Measurements from ENCODE around the gene ST7. TPM values are rescaled to one million over a fixed set of nuclear protein-coding genes. Genes with fewer than 3 reads are reported as not detected.
A peak's percentile ranks its signal among the peaks of the same experiment; 100 is the strongest.

Gene ST7
- total and polyA plus RNA-seq, 2 donors (not counting 1 experiment from before 2014, with no cell fraction given) = 20.0 to 28.6 TPM

- Histone ChIP-seq H3K36me3 (ENCODE audit: control insufficient read depth, insufficient read depth, low read length) (peaks cover 2% of the 10 kb centered on the region), H3K27me3 (ENCODE audit: control insufficient read depth, insufficient read depth, low read length) (no peaks in the 10 kb centered on the region), H4K20me1 (ENCODE audit: control insufficient read depth, extremely low read depth, insufficient read depth, low read length) (no peaks in the 10 kb centered on the region), H3K79me2 (ENCODE audit: control insufficient read depth, insufficient read depth, low read length) (no peaks in the 10 kb centered on the region), H3K9me3 (ENCODE audit: control insufficient read depth, insufficient read depth, low read depth, low read length) (no peaks in the 10 kb centered on the region), H2AFZ (ENCODE audit: low read length) (no peak overlapping the region), H3K4me1 (ENCODE audit: control insufficient read depth, extremely low read depth, insufficient read depth, low read length) (peaks cover 25% of the 10 kb centered on the region), H3K27ac (ENCODE audit: insufficient read depth, low read length) (no peak overlapping the region), H3K4me3 (replicated peaks in 1 of 4; ENCODE audit: control extremely low read depth in 1 of 4, insufficient read depth in 1 of 4, low read depth in 3 of 4, low read length in 4 of 4) (no peak overlapping the region), H3K9ac (ENCODE audit: insufficient read depth, low read length) (no peak overlapping the region), H3K4me2 (ENCODE audit: extremely low read depth, insufficient read depth, low read length) (no peak overlapping the region)
- DNase-seq (ENCODE audit: low read depth in 2 of 2) = no peak
- no peak for TF ChIP-seq EZH2 (IDR thresholded peaks at IDR 0.05; ENCODE audit: low read length, missing control alignments)
- TF ChIP-seq CTCF (conservative IDR thresholded peaks at IDR 0.05 in 1 of 2, IDR thresholded peaks at IDR 0.05 in 1 of 2; ENCODE audit: low read depth in 1 of 2, low read length in 2 of 2) = no peak
Observed at GRCh38 chr7:117135553-117135891, 182.2 kb downstream of the ST7 start.

- Histone ChIP-seq H3K4me2 (ENCODE audit: extremely low read depth, insufficient read depth, low read length) (no peak overlapping the region), H3K27me3 (ENCODE audit: control insufficient read depth, insufficient read depth, low read length) (no peaks in the 10 kb centered on the region), H3K9me3 (ENCODE audit: control insufficient read depth, insufficient read depth, low read depth, low read length) (no peaks in the 10 kb centered on the region), H3K36me3 (ENCODE audit: control insufficient read depth, insufficient read depth, low read length) (peaks cover 2% of the 10 kb centered on the region), H4K20me1 (ENCODE audit: control insufficient read depth, extremely low read depth, insufficient read depth, low read length) (no peaks in the 10 kb centered on the region), H3K27ac (ENCODE audit: insufficient read depth, low read length) (no peak overlapping the region), H3K4me3 (replicated peaks in 1 of 4; ENCODE audit: control extremely low read depth in 1 of 4, insufficient read depth in 1 of 4, low read depth in 3 of 4, low read length in 4 of 4) (no peak overlapping the region), H3K9ac (ENCODE audit: insufficient read depth, low read length) (no peak overlapping the region), H3K4me1 (ENCODE audit: control insufficient read depth, extremely low read depth, insufficient read depth, low read length) (peaks cover 23% of the 10 kb centered on the region), H3K79me2 (ENCODE audit: control insufficient read depth, insufficient read depth, low read length) (no peaks in the 10 kb centered on the region), H2AFZ (ENCODE audit: low read length) (no peak overlapping the region)
- no peak for TF ChIP-seq EZH2 (IDR thresholded peaks at IDR 0.05; ENCODE audit: low read length, missing control alignments)
- no peak for TF ChIP-seq CTCF (conservative IDR thresholded peaks at IDR 0.05 in 1 of 2, IDR thresholded peaks at IDR 0.05 in 1 of 2; ENCODE audit: low read depth in 1 of 2, low read length in 2 of 2)
- DNase-seq (ENCODE audit: low read depth in 2 of 2) = peak in 1 of 2 donors; percentile 63
Observed at GRCh38 chr7:117137868-117138267, 184.6 kb downstream of the ST7 start.

GRCh38 chr7:117138495-117138894 is 185.2 kb downstream of the ST7 start:
- H3K9me3 ChIP-seq (ENCODE audit: control insufficient read depth, insufficient read depth, low read depth, low read length) = no peaks in the 10 kb centered on the region
- no peak overlapping the region for H3K27ac ChIP-seq (ENCODE audit: insufficient read depth, low read length)
- H3K4me2 ChIP-seq (ENCODE audit: extremely low read depth, insufficient read depth, low read length) = no peak overlapping the region
- no peak for TF ChIP-seq CTCF (conservative IDR thresholded peaks at IDR 0.05 in 1 of 2, IDR thresholded peaks at IDR 0.05 in 1 of 2; ENCODE audit: low read depth in 1 of 2, low read length in 2 of 2)
- TF ChIP-seq EZH2 (IDR thresholded peaks at IDR 0.05; ENCODE audit: low read length, missing control alignments) = no peak
- H3K4me1 ChIP-seq (ENCODE audit: control insufficient read depth, extremely low read depth, insufficient read depth, low read length) = peaks cover 19% of the 10 kb centered on the region
- H3K9ac ChIP-seq (ENCODE audit: insufficient read depth, low read length) = no peak overlapping the region
- no peak for DNase-seq (ENCODE audit: low read depth in 2 of 2)
- no peak overlapping the region for H3K4me3 ChIP-seq (replicated peaks in 1 of 4; ENCODE audit: control extremely low read depth in 1 of 4, insufficient read depth in 1 of 4, low read depth in 3 of 4, low read length in 4 of 4)
- no peak overlapping the region for H2AFZ ChIP-seq (ENCODE audit: low read length)
- H3K27me3 ChIP-seq (ENCODE audit: control insufficient read depth, insufficient read depth, low read length) = no peaks in the 10 kb centered on the region
- no peaks in the 10 kb centered on the region for H4K20me1 ChIP-seq (ENCODE audit: control insufficient read depth, extremely low read depth, insufficient read depth, low read length)
- no peaks in the 10 kb centered on the region for H3K79me2 ChIP-seq (ENCODE audit: control insufficient read depth, insufficient read depth, low read length)
- peaks cover 2% of the 10 kb centered on the region for H3K36me3 ChIP-seq (ENCODE audit: control insufficient read depth, insufficient read depth, low read length)

All from fibroblast of lung (primary cell).